ENCODE measurements around the gene P2RY13.
A peak's percentile ranks its signal among the peaks of the same experiment; 100 is the strongest.

The P2RY13 gene

DNA sequence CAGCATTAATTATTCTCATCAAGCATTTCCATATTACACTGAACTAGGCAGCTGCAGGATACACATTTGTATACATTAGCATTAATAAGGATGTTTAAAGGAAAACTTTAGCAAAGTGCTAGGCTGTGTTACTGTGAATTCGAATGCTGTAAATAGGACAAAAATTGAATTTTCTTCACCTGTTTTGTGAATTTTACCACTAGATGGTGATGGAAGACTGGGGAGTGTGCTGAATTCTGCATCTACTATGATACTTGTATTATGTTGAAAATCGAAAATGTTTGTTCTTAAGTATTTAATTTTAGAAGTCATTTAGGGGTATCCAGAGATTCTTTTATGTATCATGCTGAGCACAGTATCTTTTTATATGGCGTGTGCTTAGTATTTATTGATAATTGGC, 38.7 kb downstream of the P2RY13 start:
- DNase-seq = peak; percentile 40

GRCh38 chr3:151289445-151289844, 39.9 kb downstream of the P2RY13 start:
- DNase-seq = no peak

GRCh38 chr3:151285940-151286339, 43.4 kb downstream of the P2RY13 start:
- no peak for DNase-seq

DNA sequence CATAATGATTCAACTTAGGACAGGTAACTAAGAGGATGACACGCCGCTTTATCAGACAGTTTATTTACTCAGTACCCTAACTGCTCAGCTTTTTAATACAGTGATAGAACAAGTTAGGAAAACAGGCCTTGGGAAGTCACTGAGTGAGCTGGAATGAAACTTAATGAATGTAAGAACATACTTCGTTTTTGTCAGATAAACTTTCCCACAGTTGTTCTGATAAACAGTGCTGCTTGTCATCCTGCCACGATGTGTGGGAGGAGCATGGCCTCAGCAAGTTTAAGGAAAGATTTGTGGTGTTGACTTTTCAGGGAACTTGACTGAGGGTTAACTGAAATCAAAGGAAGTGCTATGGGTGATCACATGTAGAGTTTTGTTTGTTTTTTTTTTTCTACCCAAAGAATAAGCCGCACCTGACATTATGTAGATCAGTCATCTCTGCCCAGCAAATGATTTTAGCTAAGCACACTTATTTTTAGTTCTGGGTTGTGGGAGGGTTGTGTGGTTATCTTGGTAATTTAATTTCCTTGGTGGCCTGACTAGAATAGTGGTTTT, 45.4 kb downstream of the P2RY13 start:
- no peak for DNase-seq

- no peak for DNase-seq
Measured at GRCh38 chr3:151283387-151283786, 46.0 kb downstream of the P2RY13 start.

- DNase-seq = peak; percentile 60
Measured at GRCh38 chr3:151282921-151283320, 46.4 kb downstream of the P2RY13 start.

GRCh38 chr3:151281671-151282324, 47.6 kb downstream of the P2RY13 start:
- peak; percentile 87 for DNase-seq

GRCh38 chr3:151278230-151278629, 51.1 kb downstream of the P2RY13 start, which contains the start of gene P2RY14:
TSS of gene P2RY14 (minus strand) at chr3:151278542. CDS start at chr3:151214316, 64,226 bp downstream.
- no peak for DNase-seq

GRCh38 chr3:151276687-151277042, 52.7 kb downstream of the P2RY13 start:
- no peak for DNase-seq
